ENCODE measurements around the gene LAIR1. TPM values are rescaled to one million over a fixed set of nuclear protein-coding genes. Genes with fewer than 3 reads are reported as not detected.
"Not testable (repeated sequence)": the region's sequence is repeated elsewhere in the genome, so short reads cannot be mapped to it uniquely, and the experiment has no call there.

LAIR1 gene
- total RNA-seq, 2 donors from 2014 or later, result 2.2 to 15.6 TPM

DNA sequence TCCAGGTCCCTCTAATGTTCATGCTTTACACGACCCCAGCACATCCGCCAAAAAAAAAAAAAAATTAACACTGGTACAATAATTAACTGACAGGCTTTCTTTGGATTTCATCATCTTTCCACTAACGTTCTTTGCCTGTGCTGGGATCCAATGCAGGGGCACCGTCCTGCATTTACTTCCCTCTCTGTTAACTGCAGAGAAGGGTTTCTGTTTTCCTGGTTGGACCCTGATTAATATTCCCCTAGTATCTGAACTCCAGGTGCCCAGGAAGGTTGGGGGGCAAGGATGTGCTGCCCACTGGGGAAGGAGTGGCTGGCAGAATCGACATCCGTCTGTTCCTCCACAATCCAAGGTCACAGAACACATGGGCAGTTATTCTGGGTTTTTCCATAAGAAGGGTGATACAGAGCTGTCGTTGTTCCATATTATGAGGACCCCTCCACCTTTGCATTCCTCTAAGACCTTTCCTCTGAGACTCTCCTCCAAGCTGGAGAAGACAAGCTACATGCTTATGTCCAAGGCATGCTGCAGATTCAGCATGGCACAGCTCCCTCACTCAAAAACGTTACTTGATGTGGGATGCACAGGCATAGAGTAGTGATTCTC is 4.5 kb upstream of the LAIR1 start:
- H3K27me3 Mint-ChIP-seq, result peaks cover 8% of the 10 kb centered on the region
- H3K36me3 Mint-ChIP-seq (ENCODE audit: low read depth), result no peaks in the 10 kb centered on the region
- ATAC-seq (replicated peaks), result no peak
- H3K9me3 Mint-ChIP-seq, result no peaks in the 10 kb centered on the region
- H3K4me1 Mint-ChIP-seq, result peaks cover 26% of the 10 kb centered on the region
- peak overlapping the region; percentile 71 for H3K4me3 Mint-ChIP-seq
- H3K27ac Mint-ChIP-seq, result no peak overlapping the region

DNA sequence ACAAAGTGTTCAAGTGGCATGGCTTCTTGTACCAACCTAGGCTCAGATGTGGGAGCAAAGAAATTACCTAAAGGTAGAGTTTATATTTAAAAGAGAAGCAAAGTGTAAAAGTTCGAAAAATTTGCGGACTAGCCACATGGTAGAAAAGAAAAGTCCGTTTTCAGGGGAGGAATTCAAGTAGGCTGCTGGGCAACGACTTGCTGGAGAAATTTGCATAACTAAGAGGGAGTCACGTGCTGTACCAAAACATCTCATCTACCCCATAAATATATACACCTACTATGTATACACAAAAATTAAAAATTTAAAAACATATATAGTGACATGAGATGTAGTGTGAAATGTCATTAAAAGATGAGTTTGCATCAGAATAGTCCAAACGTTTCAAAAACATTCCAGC is 2.1 kb upstream of the LAIR1 start:
- Mint-ChIP-seq H3K4me1 (peaks cover 36% of the 10 kb centered on the region), H3K4me3 (no peak overlapping the region), H3K27me3 (peaks cover 8% of the 10 kb centered on the region), H3K27ac (no peak overlapping the region), H3K9me3 (no peaks in the 10 kb centered on the region), H3K36me3 (ENCODE audit: low read depth) (no peaks in the 10 kb centered on the region)
- no peak for ATAC-seq (replicated peaks)

DNA sequence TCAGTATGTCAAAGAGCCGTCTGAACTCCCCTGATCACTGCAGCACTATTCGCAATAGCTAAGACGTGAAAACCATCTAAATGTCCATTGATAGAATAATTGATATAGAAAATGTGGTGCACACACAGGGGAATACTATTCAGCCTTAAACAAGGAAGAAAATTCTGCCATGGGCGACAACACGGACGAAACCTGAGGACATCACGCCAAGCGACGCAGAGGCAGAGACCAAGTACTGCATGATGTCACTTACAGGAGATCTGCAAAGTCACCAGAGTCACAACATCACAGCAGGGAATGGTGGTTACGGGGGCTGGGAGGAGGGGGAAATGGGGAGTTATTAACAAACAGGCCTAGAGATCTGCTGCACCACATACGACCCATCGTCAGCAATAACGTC is 1.1 kb upstream of the LAIR1 start:
- H3K4me1 Mint-ChIP-seq, result peaks cover 39% of the 10 kb centered on the region
- H3K4me3 Mint-ChIP-seq; H3K9me3 Mint-ChIP-seq; H3K27ac Mint-ChIP-seq; H3K36me3 Mint-ChIP-seq (ENCODE audit: low read depth); H3K27me3 Mint-ChIP-seq; ATAC-seq (replicated peaks): not testable (repeated sequence)

DNA sequence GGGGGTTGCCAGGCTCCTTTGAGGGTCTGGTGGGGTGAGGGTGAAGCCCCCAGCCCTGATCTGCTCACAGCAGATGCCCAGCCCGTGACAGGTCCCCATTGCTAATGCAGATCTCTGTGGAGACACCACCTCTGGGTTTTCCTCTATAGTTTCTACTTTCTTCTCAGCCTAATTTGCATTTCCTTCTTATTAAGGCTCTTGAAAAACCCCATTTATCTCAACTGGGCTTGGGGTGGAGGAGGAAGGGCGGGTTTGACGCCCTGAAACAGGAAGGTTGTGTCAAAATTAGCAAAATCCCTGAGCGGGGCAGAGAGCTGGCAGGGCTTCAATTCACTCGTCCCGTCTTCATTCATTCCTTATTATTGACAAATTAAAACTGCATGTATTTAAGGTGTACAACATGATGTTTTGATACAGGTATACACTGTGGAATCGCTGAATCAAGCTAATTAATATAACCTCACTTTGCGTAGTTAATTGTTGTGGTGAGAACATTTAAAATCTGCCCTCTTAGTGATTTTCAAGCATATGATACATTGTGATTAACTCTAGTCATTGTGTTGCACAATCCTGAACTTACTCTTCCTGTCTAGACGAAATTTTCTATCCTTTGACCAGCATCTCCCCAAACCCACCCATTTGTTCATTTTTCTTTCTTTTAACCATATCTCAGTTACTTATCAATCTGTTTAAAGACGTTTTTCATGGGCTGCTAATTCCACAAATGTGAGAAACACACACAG is 2.9 kb downstream of the LAIR1 start:
- peaks cover 24% of the 10 kb centered on the region for H3K4me1 Mint-ChIP-seq
- not testable (repeated sequence) for H3K9me3 Mint-ChIP-seq; H3K27me3 Mint-ChIP-seq; H3K36me3 Mint-ChIP-seq (ENCODE audit: low read depth)
- ATAC-seq (replicated peaks), result peak; percentile 46
- peak overlapping the region; percentile 81 for H3K4me3 Mint-ChIP-seq
- peak overlapping the region; percentile 53 for H3K27ac Mint-ChIP-seq

DNA sequence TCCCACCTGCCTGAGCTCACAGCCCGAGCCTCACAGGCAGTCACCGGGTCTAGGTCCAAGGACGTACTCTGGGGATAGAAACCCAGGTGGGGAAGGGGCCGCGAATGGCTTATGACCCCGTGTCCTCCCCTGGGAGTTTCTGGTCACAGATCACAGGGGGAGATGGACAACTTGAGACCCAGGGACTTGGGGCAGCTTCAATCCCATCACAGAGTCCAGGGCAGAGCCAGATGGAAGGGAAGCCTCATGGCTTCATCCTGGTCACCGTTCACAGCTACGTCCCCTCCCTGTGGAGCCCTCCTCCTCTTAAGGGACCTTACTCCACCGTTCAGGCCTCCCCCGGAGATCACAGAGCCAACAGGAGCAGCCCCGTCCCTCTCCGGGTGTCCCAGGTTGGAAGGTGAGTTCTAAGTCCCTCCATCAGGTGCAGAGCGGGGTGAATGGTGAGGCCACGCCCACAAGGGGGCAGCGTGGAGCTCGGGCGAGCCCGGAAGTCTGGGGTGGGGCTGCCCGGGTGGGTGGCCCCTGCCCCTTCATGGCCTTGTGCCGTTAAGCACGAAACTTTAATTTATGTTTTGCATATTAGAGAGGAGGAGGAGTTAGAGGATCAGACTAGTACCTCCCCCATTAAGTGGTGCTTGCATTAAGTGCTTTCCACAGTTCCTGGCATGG is 5.4 kb downstream of the LAIR1 start:
- H3K4me1 Mint-ChIP-seq, result peaks cover 24% of the 10 kb centered on the region
- ATAC-seq (replicated peaks), result peak; percentile 85
- not testable (repeated sequence) for H3K27me3 Mint-ChIP-seq; H3K27ac Mint-ChIP-seq; H3K9me3 Mint-ChIP-seq; H3K4me3 Mint-ChIP-seq; H3K36me3 Mint-ChIP-seq (ENCODE audit: low read depth)

DNA sequence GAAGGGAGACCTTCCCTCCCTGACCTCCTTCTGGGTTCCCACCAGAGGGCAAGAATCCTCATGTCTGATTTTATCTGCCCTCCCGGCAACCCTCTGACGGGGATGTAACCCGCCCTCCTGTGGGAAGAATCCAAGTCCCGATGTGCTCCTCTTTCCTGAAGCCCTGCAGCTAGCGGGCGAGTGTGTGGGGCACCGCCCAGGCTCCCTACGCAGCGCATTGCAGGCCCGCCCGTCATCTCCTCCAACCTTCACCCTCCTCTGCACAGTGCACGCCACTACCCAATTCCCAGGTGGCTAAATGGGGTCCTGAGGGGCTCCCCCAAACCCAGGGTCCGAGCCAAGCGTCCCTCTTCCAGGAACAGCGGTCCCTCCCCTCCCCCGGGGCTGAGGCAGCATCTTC is 7.3 kb downstream of the LAIR1 start:
- no peaks in the 10 kb centered on the region for H3K27me3 Mint-ChIP-seq

DNA sequence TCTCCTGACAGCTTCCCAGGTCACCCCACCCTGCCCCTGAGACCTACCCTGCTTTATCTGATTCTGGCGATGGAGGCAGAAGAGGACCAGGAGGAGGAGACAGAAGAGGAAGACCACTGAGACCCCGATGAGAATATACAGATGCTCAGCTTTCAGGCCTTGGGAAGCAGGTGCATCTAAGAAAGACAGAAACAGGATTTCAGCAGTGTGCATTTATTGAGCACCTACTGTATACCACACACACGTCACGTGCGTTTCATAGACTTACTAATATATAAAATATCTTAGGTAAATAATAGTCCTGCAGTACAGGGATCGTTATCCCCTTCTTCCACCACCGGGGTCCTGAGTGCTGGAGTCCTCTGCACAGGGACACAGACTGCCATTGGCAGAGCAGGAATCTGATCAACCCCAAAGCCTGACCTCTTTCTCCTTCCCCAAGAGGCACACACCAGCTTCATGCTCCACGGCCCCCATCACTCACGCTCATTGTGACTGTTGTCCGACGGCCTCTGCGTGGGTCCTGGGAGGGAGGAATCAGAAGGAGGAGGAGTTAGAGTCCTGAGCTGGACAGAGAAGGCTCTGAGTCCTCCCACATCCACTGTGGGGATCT is 8.2 kb downstream of the LAIR1 start:
- no peaks in the 10 kb centered on the region for H3K9me3 Mint-ChIP-seq
- peaks cover 7% of the 10 kb centered on the region for H3K4me1 Mint-ChIP-seq
- no peaks in the 10 kb centered on the region for H3K27me3 Mint-ChIP-seq
- H3K36me3 Mint-ChIP-seq (ENCODE audit: low read depth), result no peaks in the 10 kb centered on the region
- no peak overlapping the region for H3K27ac Mint-ChIP-seq
- no peak overlapping the region for H3K4me3 Mint-ChIP-seq
- no peak for ATAC-seq (replicated peaks)

More for the DNA sequence above, 7.3 kb downstream of the LAIR1 start:
- H3K4me3 Mint-ChIP-seq, result no peak overlapping the region
- H3K4me1 Mint-ChIP-seq, result peaks cover 13% of the 10 kb centered on the region
- no peak for ATAC-seq (replicated peaks)
- H3K36me3 Mint-ChIP-seq (ENCODE audit: low read depth), result no peaks in the 10 kb centered on the region
- no peaks in the 10 kb centered on the region for H3K9me3 Mint-ChIP-seq
- no peak overlapping the region for H3K27ac Mint-ChIP-seq

DNA sequence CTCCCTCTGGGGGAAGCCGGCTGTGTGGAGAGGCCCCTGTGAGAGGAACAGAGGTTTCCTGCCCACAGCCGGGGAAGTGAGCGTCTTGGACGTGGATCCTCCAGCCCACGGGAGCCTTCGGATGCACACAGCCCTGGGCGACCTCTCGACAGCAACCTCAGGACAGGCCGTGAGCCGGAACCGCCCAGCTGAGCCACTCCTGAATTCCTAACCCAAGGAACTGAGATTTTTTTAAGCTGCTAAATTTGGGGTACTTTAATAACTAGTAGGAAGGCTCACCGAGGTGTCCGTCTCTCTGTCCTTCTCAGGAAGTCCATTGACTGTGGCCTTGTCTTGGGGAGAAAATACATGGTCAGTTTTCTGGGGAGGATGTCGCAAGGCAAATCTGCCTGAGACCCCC is 9.1 kb downstream of the LAIR1 start:
- no peak for ATAC-seq (replicated peaks)
- Mint-ChIP-seq H3K27ac (no peak overlapping the region), H3K27me3 (no peaks in the 10 kb centered on the region), H3K4me3 (no peak overlapping the region), H3K4me1 (no peaks in the 10 kb centered on the region), H3K36me3 (ENCODE audit: low read depth) (no peaks in the 10 kb centered on the region), H3K9me3 (no peaks in the 10 kb centered on the region)

DNA sequence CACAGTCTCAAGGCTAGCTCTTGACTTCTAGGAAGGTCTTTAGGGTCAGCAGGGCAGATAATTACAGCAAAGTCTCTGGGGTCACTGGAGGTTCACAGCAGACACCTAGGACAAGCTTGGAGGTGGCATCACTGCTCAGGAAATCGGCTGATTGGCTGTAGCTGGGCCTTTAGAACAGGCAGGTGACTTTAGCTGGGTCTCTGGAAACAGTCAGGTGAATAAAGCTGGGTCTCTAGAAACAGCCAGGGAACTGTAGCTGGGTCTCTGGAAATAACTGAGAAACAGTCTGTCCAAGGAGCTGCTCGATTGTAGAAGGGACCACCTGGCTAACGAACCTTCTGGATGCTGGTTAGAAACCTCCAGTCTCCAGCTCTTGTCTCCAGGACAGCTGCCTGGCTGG is 10.0 kb downstream of the LAIR1 start:
- Mint-ChIP-seq H3K27me3 (no peaks in the 10 kb centered on the region), H3K27ac (no peak overlapping the region), H3K36me3 (ENCODE audit: low read depth) (no peaks in the 10 kb centered on the region), H3K4me1 (no peaks in the 10 kb centered on the region), H3K4me3 (no peak overlapping the region), H3K9me3 (no peaks in the 10 kb centered on the region)
- no peak for ATAC-seq (replicated peaks)

DNA sequence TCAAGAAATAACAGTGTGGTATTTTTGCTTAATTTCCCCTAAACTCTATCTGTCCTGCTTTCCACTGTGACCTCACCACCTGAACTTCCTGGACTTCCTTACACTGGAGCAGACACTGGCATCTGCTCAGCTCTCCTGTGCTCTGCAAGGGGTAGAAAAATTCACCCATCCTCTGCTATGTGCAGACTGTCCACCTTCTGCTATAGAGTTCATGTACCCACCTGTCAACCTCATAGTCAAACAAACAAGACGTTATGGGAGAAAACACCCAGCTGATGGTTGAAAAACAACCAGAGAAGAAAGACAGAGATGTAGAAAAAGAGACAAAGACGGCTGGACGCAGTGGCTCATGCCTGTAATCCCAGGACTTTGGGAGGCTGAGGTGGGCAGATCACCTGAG is 12.2 kb downstream of the LAIR1 start:
- no peak for ATAC-seq (replicated peaks)
- Mint-ChIP-seq H3K27me3 (peaks cover 6% of the 10 kb centered on the region), H3K4me3 (no peak overlapping the region), H3K4me1 (no peaks in the 10 kb centered on the region), H3K36me3 (ENCODE audit: low read depth) (no peaks in the 10 kb centered on the region), H3K9me3 (no peaks in the 10 kb centered on the region), H3K27ac (no peak overlapping the region)

DNA sequence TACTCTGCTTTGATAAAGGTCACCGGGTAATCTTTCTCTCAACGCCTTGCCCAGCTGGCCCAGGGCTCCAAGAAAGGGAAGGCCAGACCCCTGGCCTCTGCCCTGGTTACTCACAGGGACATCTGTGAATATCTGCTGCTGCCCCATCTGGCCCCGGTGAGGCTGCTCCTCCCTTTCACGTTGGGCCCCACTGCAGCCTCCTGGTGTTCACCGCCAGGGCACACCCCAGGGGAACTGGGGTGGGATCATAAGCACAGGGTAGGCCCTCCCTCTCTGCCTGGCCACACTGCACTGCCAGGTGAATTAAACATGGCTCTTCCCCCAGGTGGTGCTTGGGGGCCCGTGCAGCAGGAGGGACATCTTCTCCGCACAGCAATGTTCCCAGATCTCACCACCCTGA is 12.7 kb downstream of the LAIR1 start:
- Mint-ChIP-seq H3K27me3 (peaks cover 6% of the 10 kb centered on the region), H3K27ac (no peak overlapping the region), H3K4me1 (no peaks in the 10 kb centered on the region), H3K9me3 (no peaks in the 10 kb centered on the region), H3K36me3 (ENCODE audit: low read depth) (no peaks in the 10 kb centered on the region), H3K4me3 (no peak overlapping the region)
- ATAC-seq (replicated peaks), result no peak

DNA sequence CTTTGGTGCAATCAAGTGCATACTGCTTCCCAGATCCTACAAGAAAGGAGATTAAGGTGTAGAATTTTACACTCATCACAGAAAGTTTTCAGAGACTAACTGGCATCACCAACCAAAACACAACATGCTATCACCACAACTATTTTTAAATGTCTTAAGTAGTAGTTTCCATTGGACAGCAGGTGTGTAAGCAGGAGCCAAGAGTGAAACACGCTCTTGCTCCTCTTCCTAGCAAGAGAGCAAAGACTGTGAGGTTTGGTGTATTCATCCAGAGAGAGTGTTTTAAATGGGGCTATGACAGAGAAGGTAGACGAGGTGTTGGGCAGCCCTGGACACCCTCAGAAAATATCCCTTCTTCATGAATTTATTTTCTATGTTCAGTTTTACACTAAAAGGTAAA is 13.3 kb downstream of the LAIR1 start:
- Mint-ChIP-seq H3K4me1 (no peaks in the 10 kb centered on the region), H3K9me3 (no peaks in the 10 kb centered on the region)
- no peak for ATAC-seq (replicated peaks)

DNA sequence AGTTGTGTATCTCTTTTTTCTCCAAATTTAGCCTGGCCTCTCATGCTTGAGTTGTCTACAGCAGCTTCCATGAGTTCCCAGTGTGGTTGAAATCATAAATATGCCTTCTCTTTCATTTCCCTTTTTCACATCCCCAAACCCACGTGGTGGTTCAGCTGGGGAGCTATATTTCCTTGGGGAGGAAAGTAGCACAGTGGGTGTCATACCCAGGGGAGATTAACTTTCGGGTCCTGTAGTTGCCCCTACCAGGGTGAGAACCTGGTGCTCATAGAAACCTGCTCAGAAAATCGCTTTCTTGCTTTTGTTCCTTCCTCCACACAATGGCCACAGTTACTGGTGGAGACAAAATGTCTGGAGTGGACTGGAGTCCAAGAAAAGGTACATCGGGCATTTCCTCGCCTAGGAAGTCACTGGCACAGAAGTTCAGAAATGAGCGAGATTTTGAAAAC is 18.8 kb downstream of the LAIR1 start:
- Mint-ChIP-seq H3K27ac (no peak overlapping the region), H3K4me3 (no peak overlapping the region), H3K27me3 (peaks cover 10% of the 10 kb centered on the region), H3K36me3 (ENCODE audit: low read depth) (no peaks in the 10 kb centered on the region), H3K4me1 (no peaks in the 10 kb centered on the region), H3K9me3 (no peaks in the 10 kb centered on the region)
- ATAC-seq (replicated peaks), result no peak

More for the DNA sequence above, 13.3 kb downstream of the LAIR1 start:
- H3K27me3 Mint-ChIP-seq, result peaks cover 6% of the 10 kb centered on the region
- H3K36me3 Mint-ChIP-seq (ENCODE audit: low read depth), result no peaks in the 10 kb centered on the region
- no peak overlapping the region for H3K4me3 Mint-ChIP-seq
- H3K27ac Mint-ChIP-seq, result no peak overlapping the region

DNA sequence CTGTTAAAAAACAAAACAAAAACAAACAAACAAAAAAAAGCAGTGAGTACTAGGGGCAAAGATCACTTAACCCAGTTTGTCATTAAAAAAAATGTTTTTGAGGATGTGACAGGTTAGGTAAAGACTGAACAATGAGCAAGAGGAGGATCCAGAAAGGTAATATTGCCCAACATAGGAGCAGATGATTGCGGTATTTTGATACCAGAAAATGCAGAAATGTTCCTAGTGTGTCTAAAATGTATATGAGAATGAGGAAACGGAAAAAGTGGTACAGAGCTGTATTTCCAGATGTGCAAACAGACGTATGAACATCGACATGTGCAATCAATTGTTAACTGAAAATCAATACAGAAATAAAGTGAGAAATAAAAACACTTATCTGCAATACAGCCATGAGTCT is 20.9 kb downstream of the LAIR1 start:
- H3K27me3 Mint-ChIP-seq, result peaks cover 11% of the 10 kb centered on the region
- H3K4me3 Mint-ChIP-seq, result no peak overlapping the region

DNA sequence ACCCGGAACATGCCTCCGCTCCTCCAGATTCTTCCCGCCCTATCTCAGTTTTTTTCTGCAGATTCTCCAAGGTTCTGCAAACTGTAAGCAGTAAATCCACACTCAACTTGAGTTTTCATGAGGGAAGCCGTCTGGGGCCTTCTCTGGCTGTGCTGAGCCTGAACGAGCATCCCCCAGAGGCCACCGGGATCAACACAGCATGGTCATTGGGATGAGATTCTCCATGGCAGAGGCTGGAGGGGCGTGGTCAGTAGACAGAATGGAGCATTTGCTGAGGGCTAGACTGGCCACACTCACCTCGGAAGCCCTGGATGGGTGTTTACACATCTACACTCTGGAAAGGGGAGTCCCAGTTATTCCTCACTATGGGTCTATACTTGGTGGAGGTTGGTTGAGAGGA is 23.4 kb downstream of the LAIR1 start:
- Mint-ChIP-seq H3K27me3 (peaks cover 8% of the 10 kb centered on the region), H3K4me1 (no peaks in the 10 kb centered on the region), H3K36me3 (ENCODE audit: low read depth) (no peaks in the 10 kb centered on the region), H3K9me3 (no peaks in the 10 kb centered on the region), H3K4me3 (no peak overlapping the region), H3K27ac (no peak overlapping the region)
- no peak for ATAC-seq (replicated peaks)

More for the DNA sequence above, 20.9 kb downstream of the LAIR1 start:
- no peak overlapping the region for H3K27ac Mint-ChIP-seq
- H3K36me3 Mint-ChIP-seq (ENCODE audit: low read depth), result no peaks in the 10 kb centered on the region
- no peaks in the 10 kb centered on the region for H3K9me3 Mint-ChIP-seq
- H3K4me1 Mint-ChIP-seq, result no peaks in the 10 kb centered on the region
- ATAC-seq (replicated peaks), result no peak
